Astrocyte (in vitro differentiated cells and primary cell): ENCODE results near the gene ALK. TPM values are rescaled to one million over a fixed set of nuclear protein-coding genes. Genes with fewer than 3 reads are reported as not detected.

ENCODE experiments used
- DNase-seq: peaks from one replicate; pipeline ENCODE4 v3.0.0-alpha.2; 2010; ENCODE audit warnings: low read depth
- FAIRE-seq: peaks from 2 replicates; lab custom pipeline; 2011; peaks lifted over from hg19 to GRCh38; lab: Jason Lieb, UNC
- H2AFZ ChIP-seq: 2 replicates; pipeline ENCODE4 v1.6.0; 2012; ENCODE audit warnings: low read depth, low read length, inconsistent platforms
- H3K27ac ChIP-seq: 2 replicates; pipeline ENCODE4 v1.5.1; 2011; ENCODE audit warnings: low read depth, low read length, inconsistent platforms
- H3K27me3 ChIP-seq: 2 replicates; pipeline ENCODE4 v1.6.0; 2011; ENCODE audit warnings: low read length, inconsistent platforms; ENCODE audit not compliant: insufficient read depth
- H3K36me3 ChIP-seq: 2 replicates; pipeline ENCODE4 v1.5.1; 2011; ENCODE audit warnings: low read length, inconsistent platforms; ENCODE audit not compliant: insufficient read depth
- H3K4me1 ChIP-seq: 2 replicates; pipeline ENCODE4 v1.5.1; 2011; ENCODE audit warnings: low read length, inconsistent platforms; ENCODE audit not compliant: insufficient read depth
- H3K4me2 ChIP-seq: 2 replicates; pipeline ENCODE4 v1.6.0; 2012; ENCODE audit warnings: low read length, inconsistent platforms
- H3K4me3 ChIP-seq: 2 replicates; pipeline ENCODE4 v1.5.1; 2011; ENCODE audit warnings: low read depth, mild to moderate bottlenecking, low read length, inconsistent platforms; ENCODE audit not compliant: insufficient read depth
- H3K79me2 ChIP-seq: 2 replicates; pipeline ENCODE4 v1.6.0; 2012; ENCODE audit warnings: mild to moderate bottlenecking, low read length, inconsistent platforms; ENCODE audit not compliant: insufficient read depth
- H3K9ac ChIP-seq: 2 replicates; pipeline ENCODE4 v1.6.0; 2012; ENCODE audit warnings: mild to moderate bottlenecking, low read length, inconsistent platforms
- H3K9me3 ChIP-seq: 2 replicates; pipeline ENCODE4 v1.5.1; 2012; ENCODE audit warnings: low read depth, mild to moderate bottlenecking, low read length, inconsistent platforms; ENCODE audit not compliant: insufficient read depth
- H4K20me1 ChIP-seq: 2 replicates; pipeline ENCODE4 v1.6.0; 2012; ENCODE audit warnings: low read length, inconsistent platforms; ENCODE audit not compliant: insufficient read depth
- H3K27ac Mint-ChIP-seq: one replicate; pipeline ENCODE4 v1.8.0; 2021; ENCODE audit warnings: mild to moderate bottlenecking, mixed read lengths; ENCODE audit not compliant: unreplicated experiment
- H3K27me3 Mint-ChIP-seq: one replicate; pipeline ENCODE4 v1.8.0; 2021; ENCODE audit warnings: low read depth, mixed read lengths; ENCODE audit not compliant: unreplicated experiment
- H3K36me3 Mint-ChIP-seq: one replicate; pipeline ENCODE4 v1.8.0; 2021; ENCODE audit warnings: low read depth, mixed read lengths; ENCODE audit not compliant: unreplicated experiment
- H3K4me1 Mint-ChIP-seq: one replicate; pipeline ENCODE4 v1.8.0; 2021; ENCODE audit warnings: low read depth, mixed read lengths; ENCODE audit not compliant: unreplicated experiment
- H3K4me3 Mint-ChIP-seq: one replicate; pipeline ENCODE4 v1.8.0; 2021; ENCODE audit warnings: mild to moderate bottlenecking, moderate library complexity, mixed read lengths; ENCODE audit not compliant: unreplicated experiment
- H3K9me3 Mint-ChIP-seq: one replicate; pipeline ENCODE4 v1.8.0; 2021; ENCODE audit warnings: mild to moderate bottlenecking, mixed read lengths; ENCODE audit not compliant: unreplicated experiment
- CTCF ChIP-seq: IDR thresholded peaks from 2 replicates; pipeline ENCODE4 v1.5.1; 2011; ENCODE audit warnings: low read depth, mild to moderate bottlenecking, inconsistent platforms, low read length, moderate library complexity; ENCODE audit not compliant: insufficient read depth
- EZH2 ChIP-seq: IDR thresholded peaks from 2 replicates; pipeline ENCODE4 v1.6.1; 2012; ENCODE audit warnings: mild to moderate bottlenecking, low read length, inconsistent platforms; ENCODE audit not compliant: insufficient read depth
- total RNA-seq: library from RNA; stranded (reverse); gene quantifications from 2 replicates; pipeline ENCODE4 v1.2.1, GENCODE V29; 2021

Gene ALK
- total RNA-seq, 1 donor from 2014 or later = 0.16 TPM

GRCh38 chr2:29225814-29226213 is 695.6 kb downstream of the ALK start:
- no peak for FAIRE-seq
- H3K36me3 ChIP-seq = no peaks in the 10 kb centered on the region
- no peaks in the 10 kb centered on the region for H3K9me3 ChIP-seq
- peaks cover 3% of the 10 kb centered on the region for H3K4me1 ChIP-seq
- H3K4me2 ChIP-seq = no peak overlapping the region
- peaks cover 7% of the 10 kb centered on the region for H3K9me3 Mint-ChIP-seq
- H3K27me3 Mint-ChIP-seq = peaks cover 55% of the 10 kb centered on the region
- H3K4me1 Mint-ChIP-seq = peaks cover 38% of the 10 kb centered on the region
- peaks cover 10% of the 10 kb centered on the region for H3K27me3 ChIP-seq
- H3K27ac ChIP-seq = no peak overlapping the region
- DNase-seq = no peak
- H3K79me2 ChIP-seq = no peaks in the 10 kb centered on the region
- H3K4me3 Mint-ChIP-seq = no peak overlapping the region
- H4K20me1 ChIP-seq = no peaks in the 10 kb centered on the region
- no peak overlapping the region for H2AFZ ChIP-seq
- TF ChIP-seq CTCF (no peak), EZH2 (no peak)
- H3K4me3 ChIP-seq = no peak overlapping the region
- no peak overlapping the region for H3K27ac Mint-ChIP-seq
- H3K9ac ChIP-seq = no peak overlapping the region
- no peaks in the 10 kb centered on the region for H3K36me3 Mint-ChIP-seq

GRCh38 chr2:29224693-29225551 is 696.5 kb downstream of the ALK start:
- H3K36me3 Mint-ChIP-seq = no peaks in the 10 kb centered on the region
- Histone ChIP-seq H3K9ac (no peak overlapping the region), H3K79me2 (no peaks in the 10 kb centered on the region), H3K4me2 (no peak overlapping the region), H4K20me1 (no peaks in the 10 kb centered on the region), H3K36me3 (no peaks in the 10 kb centered on the region), H3K27me3 (peaks cover 10% of the 10 kb centered on the region), H3K4me3 (no peak overlapping the region), H3K27ac (no peak overlapping the region), H3K4me1 (peaks cover 3% of the 10 kb centered on the region), H2AFZ (no peak overlapping the region), H3K9me3 (no peaks in the 10 kb centered on the region)
- H3K27me3 Mint-ChIP-seq = peaks cover 58% of the 10 kb centered on the region
- H3K27ac Mint-ChIP-seq = no peak overlapping the region
- DNase-seq (no peak), FAIRE-seq (no peak)
- H3K4me3 Mint-ChIP-seq = no peak overlapping the region
- H3K4me1 Mint-ChIP-seq = peaks cover 38% of the 10 kb centered on the region
- peaks cover 7% of the 10 kb centered on the region for H3K9me3 Mint-ChIP-seq
- TF ChIP-seq CTCF = no peak
- TF ChIP-seq EZH2 = no peak
